Right ventricle myocardium superior (tissue), 1 donor: Measurements from ENCODE around the gene GGACT. TPM values are rescaled to one million over a fixed set of nuclear protein-coding genes. Genes with fewer than 3 reads are reported as not detected.

ENCODE experiments used
- ATAC-seq: fragments of 200-7000 bp; cut with Tn5 transposase; one replicate; pipeline ENCODE4 v1.9.1; 2020; ENCODE audit warnings: mild to moderate bottlenecking; ENCODE audit not compliant: poor library complexity
- DNase-seq: peaks from one replicate; pipeline ENCODE4 v3.0.0-alpha.2; 2020
- intact Hi-C: fragments of 100-400 bp; cut with DNase I; formaldehyde crosslinking; loops from one replicate; pipeline ENCODE4 v1.11.2; 2022
- total RNA-seq: library from RNA; stranded (reverse); fragmentation: NEBNext Ultra II Directional; extraction: Animal tissue kit (Norgen Biotek cat#: 25700); gene quantifications from one replicate; pipeline ENCODE4 v1.2.1, GENCODE V29; 2021
- donor health status: DM: no; HTN: yes; CAD: no; lungs with severe emphysema.

GGACT gene
- total RNA-seq, 1 donor from 2014 or later = 1.8 TPM

- ATAC-seq (no peak), DNase-seq (no peak)
- intact Hi-C loops = no loop called here
These were observed 65.8 kb downstream of the GGACT start for GRCh38 chr13:100522618-100523309.

- intact Hi-C loops = no loop called here
- DNase-seq = no peak
- no peak for ATAC-seq
These were observed 66.6 kb downstream of the GGACT start for GRCh38 chr13:100521851-100522617.

DNA sequence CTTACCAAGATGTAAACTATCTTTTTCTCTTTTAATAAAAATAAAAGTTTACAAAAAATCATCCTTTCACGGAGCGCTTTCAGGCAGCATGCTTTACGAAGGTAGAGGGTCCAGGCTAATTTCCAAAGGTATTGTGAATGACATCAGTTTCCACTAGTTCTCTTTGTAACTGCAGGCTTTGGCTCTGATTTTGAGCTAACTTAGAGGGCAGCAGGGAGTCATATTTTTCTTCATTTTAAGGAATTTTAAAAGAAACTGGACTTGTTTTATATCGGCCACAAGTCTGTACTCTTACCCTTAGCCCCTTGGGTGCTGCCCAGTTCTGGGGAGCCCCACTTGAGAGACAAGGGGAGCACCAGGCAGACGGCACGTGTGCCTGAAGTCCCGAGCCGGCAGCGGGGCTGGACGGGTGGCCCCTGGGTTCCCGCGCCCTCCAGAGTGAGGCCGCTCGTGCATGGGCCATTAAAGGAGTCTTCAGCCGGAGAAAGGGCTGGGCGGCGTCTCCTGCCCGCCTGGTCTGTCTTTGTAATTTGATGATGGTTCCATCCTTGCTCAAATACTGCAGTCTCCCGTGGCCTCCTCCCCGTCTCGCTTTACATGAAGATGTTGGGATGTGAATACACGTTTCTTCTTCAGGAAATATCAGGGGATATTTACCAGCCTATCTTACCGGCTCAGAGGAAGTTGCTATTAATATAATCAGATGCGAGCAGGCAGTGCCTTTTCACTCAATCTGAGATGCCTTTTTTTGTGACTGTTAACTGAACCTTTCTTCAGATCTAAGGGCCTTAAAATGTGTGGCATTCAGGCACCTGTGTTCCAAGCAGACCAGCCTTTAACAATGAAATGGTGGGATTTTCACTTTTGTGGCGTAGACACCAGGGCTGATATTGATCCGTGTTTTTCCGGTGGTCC lies 67.4 kb downstream of the GGACT start:
- ATAC-seq (no peak), DNase-seq (no peak)
- intact Hi-C loops = no loop called here

GRCh38 chr13:100519626-100520025 lies 69.0 kb downstream of the GGACT start:
- intact Hi-C loops = loop anchor here (5.0 kb wide), 1 partner anchor 862 kb away; no protein-coding TSS in a partner anchor
- DNase-seq = no peak
- no peak for ATAC-seq

DNA sequence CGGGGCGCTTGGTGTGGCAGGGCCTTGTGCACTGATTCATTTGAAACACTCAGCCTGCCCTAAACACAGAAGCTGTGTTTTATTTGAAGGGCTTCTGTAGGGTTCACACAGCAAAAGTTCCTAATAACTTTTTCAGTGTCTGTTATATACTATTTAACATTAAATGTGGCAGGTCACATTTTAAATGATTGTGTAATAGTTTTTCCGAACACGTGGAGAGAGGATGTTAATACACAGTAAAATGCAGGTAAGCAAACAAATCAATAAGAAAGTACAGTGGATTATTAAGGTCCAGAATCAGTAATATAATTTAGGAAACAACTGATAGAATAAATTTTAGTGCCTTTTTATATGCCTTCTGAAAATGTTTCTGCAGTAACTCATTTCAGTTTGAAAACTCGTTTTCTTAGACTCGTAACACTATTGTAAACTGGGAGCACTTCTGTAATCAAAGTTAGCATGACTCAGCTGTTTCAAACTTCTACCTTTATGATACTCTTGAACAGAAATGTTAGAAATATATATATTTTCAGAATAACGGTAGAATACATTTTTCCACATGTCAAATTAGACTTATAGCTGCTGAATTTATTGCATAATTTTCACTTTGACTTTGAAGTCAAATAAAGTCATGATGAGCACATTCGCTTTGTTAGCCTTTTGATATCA lies 70.1 kb downstream of the GGACT start:
- ATAC-seq = no peak
- no peak for DNase-seq
- intact Hi-C loops = loop anchor here (5.0 kb wide), 1 partner anchor 861 kb away; no protein-coding TSS in a partner anchor

GRCh38 chr13:100517728-100518127 lies 70.9 kb downstream of the GGACT start:
- intact Hi-C loops = loop anchor here (5.0 kb wide), 1 partner anchor 860 kb away; no protein-coding TSS in a partner anchor
- ATAC-seq = no peak

DNA sequence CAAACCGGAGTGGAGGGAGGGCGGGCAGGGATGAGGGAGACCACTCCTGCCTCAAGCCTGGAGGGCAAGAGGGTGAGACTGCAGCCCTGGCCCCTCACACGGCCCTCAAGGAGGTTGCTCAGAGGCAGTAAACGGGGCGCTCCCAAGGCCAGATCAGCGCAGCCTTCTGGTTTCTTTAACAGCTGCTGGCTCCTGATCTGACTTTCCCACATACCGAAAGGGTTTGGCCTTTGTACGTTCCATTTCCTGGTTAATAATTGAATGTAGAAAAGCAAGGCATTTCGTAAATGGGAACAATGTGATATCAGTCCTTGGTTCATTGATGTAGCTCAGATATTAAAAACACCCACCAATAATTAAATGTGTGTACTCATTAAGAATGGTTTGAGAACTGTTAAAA lies 71.5 kb downstream of the GGACT start:
- intact Hi-C loops = loop anchor here (5.0 kb wide), 1 partner anchor 860 kb away; no protein-coding TSS in a partner anchor

More at GRCh38 chr13:100517728-100518127, 70.9 kb downstream of the GGACT start:
- DNase-seq = no peak

DNA sequence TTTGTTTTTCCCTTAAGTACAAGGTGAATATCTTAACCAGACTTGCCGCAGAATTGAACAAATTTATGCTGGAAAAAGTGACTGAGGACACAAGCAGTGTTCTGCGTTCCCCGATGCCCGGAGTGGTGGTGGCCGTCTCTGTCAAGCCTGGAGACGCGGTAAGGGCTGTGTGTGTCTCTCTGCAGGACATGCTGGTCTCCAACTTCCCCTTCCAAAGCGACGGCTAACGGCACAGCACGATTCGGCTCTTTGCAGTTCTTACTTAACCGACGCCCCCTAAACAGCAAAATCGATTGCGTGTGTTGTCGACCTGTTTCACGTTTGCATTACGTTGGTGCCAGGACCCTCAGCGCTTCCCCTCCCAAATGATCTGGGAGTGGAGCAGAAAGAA lies 73.2 kb downstream of the GGACT start:
- DNase-seq (no peak), ATAC-seq (no peak)
- intact Hi-C loops = loop anchor here (5.0 kb wide), 1 partner anchor 858 kb away; no protein-coding TSS in a partner anchor

More for the DNA sequence above, 71.5 kb downstream of the GGACT start:
- DNase-seq = no peak
- ATAC-seq = no peak

GRCh38 chr13:100514788-100515409 lies 73.7 kb downstream of the GGACT start:
- peak; percentile 94 for ATAC-seq
- intact Hi-C loops = loop anchor here (5.0 kb wide), 2 partner anchors 598 to 858 kb away; no protein-coding TSS in a partner anchor

GRCh38 chr13:100513987-100514670 lies 74.5 kb downstream of the GGACT start:
- ATAC-seq (peak; percentile 68), DNase-seq (no peak)
- intact Hi-C loops = loop anchor here (5.0 kb wide), 1 partner anchor 597 kb away; no protein-coding TSS in a partner anchor

More at GRCh38 chr13:100514788-100515409, 73.7 kb downstream of the GGACT start:
- DNase-seq = peak; percentile 86

DNA sequence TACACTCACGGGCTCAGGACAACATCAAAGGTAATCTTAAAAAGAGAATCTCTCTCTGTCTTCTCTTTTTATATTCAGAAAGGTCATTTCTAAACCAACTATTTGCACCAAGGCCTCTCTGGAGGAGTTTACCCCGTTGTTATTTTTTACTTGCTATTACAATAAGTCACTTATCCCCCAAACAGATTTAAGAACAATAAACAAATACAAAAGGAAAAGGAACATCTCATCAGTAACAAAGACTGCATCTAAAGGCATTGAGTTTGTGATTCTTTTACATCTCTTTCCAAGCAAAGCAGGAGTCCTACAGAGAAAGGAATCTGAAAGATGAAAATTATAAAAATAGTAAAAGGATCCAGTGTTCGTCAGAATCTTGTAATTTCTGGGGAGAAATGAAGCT lies 75.4 kb downstream of the GGACT start:
- intact Hi-C loops = loop anchor here (5.0 kb wide), 1 partner anchor 596 kb away; no protein-coding TSS in a partner anchor
- ATAC-seq = no peak
- DNase-seq = no peak

- ATAC-seq = no peak
- intact Hi-C loops = loop anchor here (5.0 kb wide), 1 partner anchor 595 kb away; no protein-coding TSS in a partner anchor
These were observed 76.2 kb downstream of the GGACT start for GRCh38 chr13:100512422-100512821.

DNA sequence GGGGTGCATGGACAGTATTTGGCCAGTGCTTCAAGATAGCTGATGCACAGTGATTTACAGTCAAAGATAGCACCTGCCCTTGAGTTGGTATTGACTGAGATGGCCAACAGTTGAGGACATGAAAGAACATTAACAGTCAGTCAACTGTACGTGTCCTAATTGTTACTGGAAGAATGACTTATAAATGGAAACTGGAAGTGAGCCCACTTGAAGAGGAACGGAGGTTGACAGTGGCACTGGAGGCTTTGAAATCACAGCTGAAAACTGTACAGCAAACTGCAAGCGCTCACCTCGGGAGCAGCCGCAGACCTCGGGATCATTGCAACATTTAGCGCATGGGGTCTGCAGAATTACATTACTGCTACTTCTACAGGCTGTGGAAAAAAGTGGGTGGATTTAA lies 77.1 kb downstream of the GGACT start:
- ATAC-seq (peak; percentile 55), DNase-seq (no peak)
- intact Hi-C loops = loop anchor here (5.0 kb wide), 1 partner anchor 594 kb away; no protein-coding TSS in a partner anchor

More at GRCh38 chr13:100512422-100512821, 76.2 kb downstream of the GGACT start:
- no peak for DNase-seq

DNA sequence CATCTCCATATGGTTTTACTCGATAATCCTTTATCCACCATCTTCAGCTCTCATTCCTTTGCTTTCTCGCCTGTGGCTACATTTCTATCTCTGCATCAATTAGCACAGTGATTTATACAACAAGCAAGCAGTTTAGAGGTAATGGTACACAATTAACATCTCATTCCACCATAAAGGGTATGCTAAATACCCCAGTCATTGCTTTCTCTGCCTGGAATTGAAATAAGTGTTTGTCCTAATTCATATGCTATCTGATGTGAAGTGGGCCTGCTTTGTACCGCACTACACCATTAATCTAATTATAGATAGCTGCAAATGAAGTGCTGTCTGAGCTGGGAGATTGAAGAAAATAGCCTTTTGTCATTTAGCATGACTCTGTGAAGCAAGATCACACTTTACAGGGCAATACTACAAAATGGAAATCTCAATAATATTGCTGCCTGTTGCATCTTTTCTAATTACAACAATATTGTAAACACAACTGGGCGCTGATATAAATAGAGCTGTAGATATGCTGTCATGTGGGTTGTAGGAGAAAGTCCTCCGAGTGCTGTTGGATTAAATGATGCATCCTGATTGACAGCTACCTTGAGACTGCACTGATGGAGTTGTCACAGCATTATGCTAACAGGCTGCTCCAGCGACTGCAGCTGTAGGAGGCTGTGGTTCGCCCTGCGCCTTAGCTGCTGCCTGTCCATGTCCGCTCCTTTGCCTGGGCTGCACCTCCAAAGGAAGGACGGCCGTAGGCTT lies 78.2 kb downstream of the GGACT start:
- intact Hi-C loops = loop anchor here (5.0 kb wide), 1 partner anchor 593 kb away; no protein-coding TSS in a partner anchor
- DNase-seq (no peak), ATAC-seq (no peak)

GRCh38 chr13:100508996-100509395 lies 79.6 kb downstream of the GGACT start:
- ATAC-seq (no peak), DNase-seq (no peak)
- intact Hi-C loops = no loop called here

- no peak for ATAC-seq
- intact Hi-C loops = no loop called here
- DNase-seq = no peak
These were observed 80.1 kb downstream of the GGACT start for GRCh38 chr13:100508455-100508854.
